GM18505 (cell line): ENCODE data around the gene HIPK1.
"Not testable (repeated sequence)": the region's sequence is repeated elsewhere in the genome, so short reads cannot be mapped to it uniquely, and the experiment has no call there.

Experiments used
- ATAC-seq: cut with Tn5 transposase; IDR thresholded peaks from one replicate; pipeline ENCODE4 v1.9.1; 2021; ENCODE audit not compliant: unreplicated experiment
- POLR2A ChIP-seq: IDR thresholded peaks from 4 replicates; pipeline ENCODE4 v1.6.1; 2011; ENCODE audit warnings: borderline replicate concordance; ENCODE audit not compliant: insufficient read depth, insufficient read length; ENCODE audit errors: extremely low read depth

Gene HIPK1

GRCh38 chr1:113986802-113987201, 57.7 kb downstream of the HIPK1 start:
- no peak for ATAC-seq
- TF ChIP-seq POLR2A, result no peak

GRCh38 chr1:113987259-113987658, 58.1 kb downstream of the HIPK1 start:
- no peak for ATAC-seq
- no peak for TF ChIP-seq POLR2A

- ATAC-seq, result no peak
- TF ChIP-seq POLR2A, result no peak
Measured at GRCh38 chr1:113990530-113990929, 61.4 kb downstream of the HIPK1 start.

GRCh38 chr1:113990961-113991360, 61.8 kb downstream of the HIPK1 start:
- TF ChIP-seq POLR2A, result no peak
- no peak for ATAC-seq

- no peak for ATAC-seq
- no peak for TF ChIP-seq POLR2A
Measured at GRCh38 chr1:113991467-113991997, 62.4 kb downstream of the HIPK1 start.

- no peak for TF ChIP-seq POLR2A
- no peak for ATAC-seq
Measured at GRCh38 chr1:113993072-113993471, 63.9 kb downstream of the HIPK1 start.

- TF ChIP-seq POLR2A, result no peak
- no peak for ATAC-seq
Measured at GRCh38 chr1:113993766-113994165, 64.6 kb downstream of the HIPK1 start.

GRCh38 chr1:113995382-113995781, 66.3 kb downstream of the HIPK1 start:
- ATAC-seq, result no peak
- TF ChIP-seq POLR2A, result no peak

- ATAC-seq, result no peak
- TF ChIP-seq POLR2A, result no peak
Measured at GRCh38 chr1:113998361-113998760, 69.2 kb downstream of the HIPK1 start.

- TF ChIP-seq POLR2A, result no peak
Measured at GRCh38 chr1:113999233-113999632, 70.1 kb downstream of the HIPK1 start.

GRCh38 chr1:113999799-114000198, 70.7 kb downstream of the HIPK1 start:
- ATAC-seq, result no peak
- TF ChIP-seq POLR2A, result no peak

More at GRCh38 chr1:113999233-113999632, 70.1 kb downstream of the HIPK1 start:
- no peak for ATAC-seq

- no peak for TF ChIP-seq POLR2A
- ATAC-seq, result no peak
Measured at GRCh38 chr1:114000406-114000805, 71.3 kb downstream of the HIPK1 start.

GRCh38 chr1:114002492-114003239, 73.5 kb downstream of the HIPK1 start:
- no peak for ATAC-seq
- TF ChIP-seq POLR2A, result no peak

GRCh38 chr1:114003431-114003830, 74.3 kb downstream of the HIPK1 start:
- no peak for TF ChIP-seq POLR2A
- no peak for ATAC-seq

- not testable (repeated sequence) for ATAC-seq
Measured at GRCh38 chr1:114006825-114007224, 77.7 kb downstream of the HIPK1 start.
